OCI-LY1 (cell line): Measurements from ENCODE around the gene SYNE1.

Source experiments
- H2AFZ ChIP-seq: fragments of 200-600 bp; sonication (generic), shearing (Covaris generic); 2 replicates; pipeline ENCODE4 v1.6.0; 2014; ENCODE audit warnings: antibody characterized with exemption, mild to moderate bottlenecking, low read length
- H3F3A ChIP-seq: fragments of 200-600 bp; sonication (generic), shearing (Covaris generic); 2 replicates; pipeline ENCODE4 v1.6.0; 2014; ENCODE audit warnings: mild to moderate bottlenecking, antibody characterized with exemption, low read length, moderate library complexity; ENCODE audit not compliant: insufficient read depth
- H3K27ac ChIP-seq: fragments of 200-600 bp; sonication (generic); 2 replicates; pipeline ENCODE4 v1.5.1; 2014; ENCODE audit warnings: low read length, mixed run types, mild to moderate bottlenecking, low read depth; ENCODE audit not compliant: poor library complexity, severe bottlenecking
- H3K27me3 ChIP-seq: fragments of 200-600 bp; sonication (generic); 2 replicates; pipeline ENCODE4 v1.6.0; 2014; ENCODE audit warnings: antibody characterized with exemption, mild to moderate bottlenecking, low read length, moderate library complexity; ENCODE audit not compliant: insufficient read depth
- H3K36me3 ChIP-seq: fragments of 200-600 bp; sonication (generic); 2 replicates; pipeline ENCODE4 v1.6.1; 2014; ENCODE audit warnings: mild to moderate bottlenecking, antibody characterized with exemption, low read length, moderate library complexity, mixed read lengths; ENCODE audit not compliant: insufficient read depth
- H3K4me1 ChIP-seq: fragments of 200-600 bp; sonication (generic); 2 replicates; pipeline ENCODE4 v1.5.1; 2014; ENCODE audit warnings: mild to moderate bottlenecking, low read length, moderate library complexity; ENCODE audit not compliant: insufficient read depth, severe bottlenecking
- H3K4me2 ChIP-seq: fragments of 200-600 bp; sonication (generic), shearing (Covaris generic); 2 replicates; pipeline ENCODE4 v1.6.1; 2014; ENCODE audit warnings: low read length
- H3K4me3 ChIP-seq: fragments of 200-600 bp; sonication (generic); 2 replicates; pipeline ENCODE4 v1.5.1; 2014; ENCODE audit warnings: low read length, low read depth, mild to moderate bottlenecking, mixed read lengths; ENCODE audit not compliant: poor library complexity, severe bottlenecking
- H3K79me2 ChIP-seq: fragments of 200-600 bp; shearing (Covaris generic); 2 replicates; pipeline ENCODE4 v1.6.1; 2016; ENCODE audit warnings: mixed run types, low read length, mixed read lengths; ENCODE audit not compliant: insufficient read depth
- H3K9ac ChIP-seq: fragments of 200-600 bp; sonication (generic), shearing (Covaris generic); 2 replicates; pipeline ENCODE4 v1.6.1; 2014; ENCODE audit warnings: mild to moderate bottlenecking, low read length, mixed read lengths
- H3K9me2 ChIP-seq: fragments of 200-600 bp; sonication (generic), shearing (Covaris generic); 2 replicates; pipeline ENCODE4 v1.6.1; 2014; ENCODE audit warnings: low read depth, mild to moderate bottlenecking, low read length, mixed read lengths
- H3K9me3 ChIP-seq: fragments of 200-600 bp; shearing (Covaris generic); 2 replicates; pipeline ENCODE4 v1.6.1; 2014; ENCODE audit warnings: low read length, mixed read lengths
- H4K20me1 ChIP-seq: fragments of 200-600 bp; sonication (generic), shearing (Covaris generic); 2 replicates; pipeline ENCODE4 v1.6.0; 2016; ENCODE audit warnings: mild to moderate bottlenecking, low read length; ENCODE audit not compliant: insufficient read depth
- CTCF ChIP-seq: fragments of 200-600 bp; sonication (generic), shearing (Covaris generic); IDR thresholded peaks from 2 replicates; pipeline ENCODE4 v1.5.1; 2017; ENCODE audit warnings: mild to moderate bottlenecking, antibody characterized with exemption, low read length, moderate library complexity, mixed read lengths
- EZH2 ChIP-seq: fragments of 200-600 bp; sonication (generic), shearing (Covaris generic); IDR thresholded peaks from 2 replicates; pipeline ENCODE4 v1.8.0; 2017; ENCODE audit warnings: borderline replicate concordance, mixed run types, mild to moderate bottlenecking, antibody characterized with exemption, low read length, moderate library complexity, mixed read lengths

Gene SYNE1

DNA sequence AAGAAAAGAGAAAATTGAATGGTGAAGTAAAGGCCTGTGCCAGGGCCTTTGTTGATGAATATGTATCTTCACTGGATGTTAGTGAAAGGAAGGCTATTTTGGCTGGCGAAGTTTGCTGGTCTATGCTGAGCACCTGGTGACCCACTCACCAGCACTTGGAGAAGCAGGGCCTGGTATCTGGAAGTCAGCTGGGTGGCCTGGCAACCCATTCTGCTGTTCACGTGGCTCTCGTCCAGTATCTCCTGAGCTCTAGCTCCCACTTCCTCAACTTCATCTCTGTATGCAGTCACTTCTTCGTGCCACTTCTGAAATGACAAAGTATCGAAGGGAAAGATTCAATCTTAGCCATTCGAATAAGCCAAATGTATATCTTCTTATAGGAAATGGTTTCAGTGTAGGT, 283.7 kb downstream of the SYNE1 start:
- Histone ChIP-seq H3F3A (no peaks in the 10 kb centered on the region), H3K9me3 (no peaks in the 10 kb centered on the region), H2AFZ (no peak overlapping the region), H3K27me3 (no peaks in the 10 kb centered on the region), H3K36me3 (no peaks in the 10 kb centered on the region), H3K4me2 (no peak overlapping the region), H3K79me2 (no peaks in the 10 kb centered on the region), H3K4me3 (no peak overlapping the region), H3K27ac (no peak overlapping the region), H4K20me1 (no peaks in the 10 kb centered on the region), H3K9me2 (no peaks in the 10 kb centered on the region), H3K4me1 (no peaks in the 10 kb centered on the region), H3K9ac (no peak overlapping the region)
- no peak for TF ChIP-seq EZH2
- no peak for TF ChIP-seq CTCF

DNA sequence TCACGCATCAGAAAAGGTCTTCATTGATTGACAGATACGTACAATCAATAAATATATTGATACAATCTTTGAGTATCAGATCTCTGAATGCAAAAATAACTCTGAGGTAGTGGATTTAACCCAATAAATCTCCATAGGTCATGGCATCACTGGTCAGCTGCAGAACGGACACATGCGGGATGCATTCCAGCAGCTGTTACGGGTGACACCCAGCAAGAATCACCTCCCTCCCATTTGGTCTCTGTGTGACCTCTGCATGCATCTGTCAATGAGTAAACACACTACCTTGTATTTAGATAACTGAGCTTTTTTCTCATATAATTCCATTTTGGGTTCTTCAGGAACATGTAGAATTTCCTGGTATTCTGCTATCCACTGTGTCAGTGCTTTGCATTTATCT, 285.4 kb downstream of the SYNE1 start:
- H3K36me3 ChIP-seq = no peaks in the 10 kb centered on the region
- TF ChIP-seq EZH2 = no peak

GRCh38 chr6:152351110-152351509, 286.1 kb downstream of the SYNE1 start:
- Histone ChIP-seq H3K4me3 (no peak overlapping the region), H2AFZ (no peak overlapping the region), H3K9ac (no peak overlapping the region), H3K9me3 (no peaks in the 10 kb centered on the region), H4K20me1 (no peaks in the 10 kb centered on the region), H3K9me2 (no peaks in the 10 kb centered on the region), H3K27ac (no peak overlapping the region), H3K36me3 (no peaks in the 10 kb centered on the region), H3K79me2 (no peaks in the 10 kb centered on the region), H3K4me2 (no peak overlapping the region), H3K27me3 (no peaks in the 10 kb centered on the region), H3K4me1 (no peaks in the 10 kb centered on the region), H3F3A (no peaks in the 10 kb centered on the region)
- no peak for TF ChIP-seq CTCF
- TF ChIP-seq EZH2 = no peak

More for the DNA sequence above, 285.4 kb downstream of the SYNE1 start:
- Histone ChIP-seq H3K4me3 (no peak overlapping the region), H3F3A (no peaks in the 10 kb centered on the region), H3K9me2 (no peaks in the 10 kb centered on the region), H3K9ac (no peak overlapping the region), H3K4me2 (no peak overlapping the region), H3K27me3 (no peaks in the 10 kb centered on the region), H3K9me3 (no peaks in the 10 kb centered on the region), H4K20me1 (no peaks in the 10 kb centered on the region), H3K4me1 (no peaks in the 10 kb centered on the region), H3K79me2 (no peaks in the 10 kb centered on the region), H2AFZ (no peak overlapping the region), H3K27ac (no peak overlapping the region)

DNA sequence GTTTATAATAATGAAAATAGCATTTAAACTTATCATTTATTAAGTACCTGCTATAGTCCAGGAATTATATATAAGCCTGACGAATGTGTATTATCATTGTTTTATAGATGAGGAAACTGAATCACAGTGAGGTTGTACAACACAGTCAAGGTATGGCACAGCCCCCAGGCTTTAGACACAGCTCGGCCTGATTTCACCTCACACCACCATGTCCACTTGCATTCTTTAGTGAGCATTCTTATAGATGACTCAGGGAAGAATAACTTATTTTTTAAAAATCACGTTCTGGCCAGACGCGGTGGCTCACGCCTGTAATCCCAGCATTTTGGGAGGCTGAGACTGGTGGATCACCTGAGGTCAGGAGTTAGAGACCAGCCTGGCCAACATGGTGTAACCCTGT, 289.0 kb downstream of the SYNE1 start:
- H3K9me3 ChIP-seq = no peaks in the 10 kb centered on the region
- no peak overlapping the region for H3K4me3 ChIP-seq
- H3K79me2 ChIP-seq = no peaks in the 10 kb centered on the region
- H3K4me2 ChIP-seq = no peak overlapping the region
- no peaks in the 10 kb centered on the region for H3F3A ChIP-seq
- no peak for TF ChIP-seq CTCF
- no peak for TF ChIP-seq EZH2
- H3K9ac ChIP-seq = no peak overlapping the region
- H4K20me1 ChIP-seq = no peaks in the 10 kb centered on the region
- no peaks in the 10 kb centered on the region for H3K36me3 ChIP-seq
- no peak overlapping the region for H3K27ac ChIP-seq
- no peak overlapping the region for H2AFZ ChIP-seq
- no peaks in the 10 kb centered on the region for H3K4me1 ChIP-seq
- no peaks in the 10 kb centered on the region for H3K27me3 ChIP-seq
- no peaks in the 10 kb centered on the region for H3K9me2 ChIP-seq
